GM10847 (cell line): ENCODE results near the gene CHST2.

Source experiments
- POLR2A ChIP-seq: IDR thresholded peaks from 2 replicates; pipeline ENCODE4 v1.6.1; 2011; ENCODE audit not compliant: insufficient read length; ENCODE audit errors: extremely low read depth

The CHST2 gene

GRCh38 chr3:143121241-143122088 is 1.9 kb downstream of the CHST2 start:
- peak; percentile 6 for TF ChIP-seq POLR2A

GRCh38 chr3:143122089-143122430 is 2.5 kb downstream of the CHST2 start:
- no peak for TF ChIP-seq POLR2A

GRCh38 chr3:143122608-143123352 is 3.2 kb downstream of the CHST2 start:
- no peak for TF ChIP-seq POLR2A

GRCh38 chr3:143123353-143123984 is 3.9 kb downstream of the CHST2 start:
- TF ChIP-seq POLR2A, result no peak

DNA sequence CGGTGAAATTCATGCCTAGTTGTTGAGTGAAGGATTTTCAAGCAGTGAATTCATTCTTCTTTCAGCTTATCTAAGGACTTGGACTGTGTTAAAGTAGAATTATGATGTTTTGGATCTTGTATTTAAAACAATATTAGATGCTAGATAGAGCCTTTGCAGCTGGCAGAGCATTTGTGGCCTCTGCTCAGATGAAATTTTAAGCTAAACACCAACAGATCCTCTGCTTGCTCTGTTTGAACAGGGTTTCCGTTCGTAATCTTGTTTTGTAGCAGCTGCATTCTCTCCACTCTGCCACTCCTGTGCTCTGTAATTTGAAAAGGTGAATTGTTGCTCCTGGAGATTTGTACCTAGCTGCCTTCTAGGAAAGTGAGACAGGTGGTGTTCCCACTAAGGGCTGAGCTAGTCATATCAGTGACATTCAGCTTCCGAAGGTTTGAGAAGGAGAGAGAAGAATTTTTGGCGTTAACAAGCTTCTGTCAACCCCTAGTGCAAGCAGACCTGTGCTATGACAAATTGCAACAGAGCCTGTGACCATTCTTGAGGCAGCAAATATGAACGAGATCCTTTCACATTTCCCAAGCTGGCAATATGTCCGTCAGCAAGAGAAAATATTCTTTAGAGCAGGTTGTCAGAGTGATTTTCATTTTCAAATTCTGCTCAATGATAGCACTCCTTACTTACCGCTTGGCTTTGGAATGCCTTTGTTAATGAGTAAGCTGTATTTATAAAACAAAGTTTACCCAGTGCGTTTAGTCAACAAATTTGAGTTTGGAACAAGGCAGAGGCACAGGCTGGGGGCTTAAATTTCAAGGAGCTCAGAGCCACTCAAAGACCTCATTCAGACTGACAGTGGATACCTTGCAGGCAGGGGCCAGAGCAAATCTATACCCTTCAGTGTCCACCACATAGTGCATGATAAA is 5.3 kb downstream of the CHST2 start:
- TF ChIP-seq POLR2A, result no peak

- TF ChIP-seq POLR2A, result no peak
Measured at GRCh38 chr3:143127801-143128200, 8.2 kb downstream of the CHST2 start.

- no peak for TF ChIP-seq POLR2A
Measured at GRCh38 chr3:143128227-143128955, 8.8 kb downstream of the CHST2 start.

- no peak for TF ChIP-seq POLR2A
Measured at GRCh38 chr3:143132246-143132980, 12.8 kb downstream of the CHST2 start.

GRCh38 chr3:143134471-143134870 is 14.9 kb downstream of the CHST2 start:
- TF ChIP-seq POLR2A, result no peak

DNA sequence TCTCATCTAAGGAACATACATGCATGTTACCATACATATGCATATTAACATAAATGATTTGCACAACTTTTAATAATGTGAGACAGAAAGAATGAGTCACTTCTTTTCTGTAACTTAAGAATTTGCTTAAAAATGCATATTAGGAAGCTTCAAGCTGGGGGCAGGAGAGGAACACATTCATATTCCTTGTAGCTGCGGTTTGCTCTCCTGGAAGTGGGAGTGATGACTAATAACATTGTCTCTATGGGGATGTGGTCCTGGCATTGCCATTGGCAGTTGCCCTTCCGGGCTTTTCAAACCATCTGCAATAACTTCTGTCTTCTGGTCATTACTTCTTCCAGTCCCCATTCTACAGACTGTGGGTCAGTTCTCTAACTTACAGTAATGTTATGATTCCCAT is 15.6 kb downstream of the CHST2 start:
- TF ChIP-seq POLR2A, result no peak

- TF ChIP-seq POLR2A, result no peak
Measured at GRCh38 chr3:143137435-143138036, 18.0 kb downstream of the CHST2 start.

- no peak for TF ChIP-seq POLR2A
Measured at GRCh38 chr3:143138953-143139352, 19.4 kb downstream of the CHST2 start.

DNA sequence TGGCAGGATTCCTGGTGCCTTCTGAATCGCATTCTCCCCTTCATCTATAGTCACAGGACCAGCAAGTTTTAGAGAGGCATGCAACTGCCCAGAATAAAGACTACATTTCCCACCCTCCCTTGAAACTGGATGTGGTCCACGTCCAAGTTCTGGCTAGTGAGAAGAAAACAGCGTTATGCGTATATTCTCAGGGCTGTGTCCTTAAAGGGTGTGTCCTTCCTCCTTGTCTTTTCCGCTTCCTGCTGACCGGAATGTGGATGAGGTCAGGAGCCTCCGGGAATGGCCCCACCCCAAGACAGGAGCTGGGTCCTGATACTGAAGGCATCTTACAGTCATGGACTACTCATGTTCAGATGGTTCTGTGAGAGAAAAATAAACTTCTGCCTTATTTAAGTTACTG is 20.2 kb downstream of the CHST2 start:
- no peak for TF ChIP-seq POLR2A
